NCI-H1694 treated with DMSO at 0.1 percent for 48 hours (cell line): ENCODE measurements around the gene ISG20L2.

ENCODE experiments used
- DNase-seq: peaks from one replicate; lab custom pipeline; 2025; lab: John Stamatoyannopoulos, UW

ISG20L2 gene

GRCh38 chr1:156740741-156741480, 12.3 kb upstream of the ISG20L2 start, which contains the start of gene MRPL24:
Gene MRPL24 (minus strand): TSS chr1:156741088. CDS start chr1:156738704, 2,384 bp downstream.
- DNase-seq: peak; percentile 100

GRCh38 chr1:156740237-156740740, 11.7 kb upstream of the ISG20L2 start:
- DNase-seq: no peak

GRCh38 chr1:156738916-156739315, 10.3 kb upstream of the ISG20L2 start:
- DNase-seq: no peak

GRCh38 chr1:156738407-156738806, 9.8 kb upstream of the ISG20L2 start:
- DNase-seq: no peak

GRCh38 chr1:156733989-156734584, 5.5 kb upstream of the ISG20L2 start:
- DNase-seq: no peak

GRCh38 chr1:156727926-156728598, 504 bp downstream of the ISG20L2 start, which contains the start of gene METTL25B:
Gene METTL25B (plus strand): TSS chr1:156728469. CDS start chr1:156729105, 636 bp downstream.
- DNase-seq: peak; percentile 93

GRCh38 chr1:156727492-156727891, 1.1 kb downstream of the ISG20L2 start:
- DNase-seq: no peak

GRCh38 chr1:156726549-156727226, 1.9 kb downstream of the ISG20L2 start:
- peak; percentile 87 for DNase-seq

GRCh38 chr1:156725683-156726280, 2.8 kb downstream of the ISG20L2 start:
- DNase-seq: peak; percentile 85

- no peak for DNase-seq
Observed at GRCh38 chr1:156721535-156721934, 7.0 kb downstream of the ISG20L2 start.

- DNase-seq: no peak
Observed at GRCh38 chr1:156721131-156721530, 7.4 kb downstream of the ISG20L2 start.

- DNase-seq: peak; percentile 39
Observed at GRCh38 chr1:156717351-156717750, 11.2 kb downstream of the ISG20L2 start.

GRCh38 chr1:156714830-156715229, 13.7 kb downstream of the ISG20L2 start:
- no peak for DNase-seq

- no peak for DNase-seq
Observed at GRCh38 chr1:156712626-156713025, 15.9 kb downstream of the ISG20L2 start.

- no peak for DNase-seq
Observed at GRCh38 chr1:156711011-156711817, 17.4 kb downstream of the ISG20L2 start.

GRCh38 chr1:156709757-156710489, 18.6 kb downstream of the ISG20L2 start:
- peak; percentile 83 for DNase-seq

GRCh38 chr1:156709031-156709430, 19.5 kb downstream of the ISG20L2 start:
- DNase-seq: no peak

- DNase-seq: no peak
Observed at GRCh38 chr1:156708218-156708661, 20.3 kb downstream of the ISG20L2 start.

- DNase-seq: no peak
Observed at GRCh38 chr1:156707417-156708217, 20.9 kb downstream of the ISG20L2 start.
